ENCODE measurements around the gene SUB1.

DNA sequence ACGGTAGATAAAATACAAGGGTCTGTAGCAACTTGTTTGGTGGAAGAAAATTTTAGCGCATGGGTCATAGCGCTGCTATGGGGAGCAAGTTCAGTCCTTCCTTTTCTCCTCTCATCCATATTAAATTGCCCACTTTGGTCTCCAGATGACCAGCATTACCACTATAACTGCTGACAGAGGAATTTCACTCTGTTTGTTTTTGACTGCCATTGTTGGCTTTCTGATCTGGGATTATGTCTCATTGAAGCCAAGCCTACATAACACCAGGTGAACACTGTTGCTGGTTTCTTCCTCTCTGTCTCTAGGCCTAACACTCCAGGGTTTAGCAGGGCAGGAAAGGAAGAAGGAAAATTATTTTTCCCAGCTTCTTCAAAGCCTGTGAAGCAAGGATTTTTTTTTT, 6.6 kb upstream of the SUB1 start:
- TF ChIP-seq, protein P1, sequence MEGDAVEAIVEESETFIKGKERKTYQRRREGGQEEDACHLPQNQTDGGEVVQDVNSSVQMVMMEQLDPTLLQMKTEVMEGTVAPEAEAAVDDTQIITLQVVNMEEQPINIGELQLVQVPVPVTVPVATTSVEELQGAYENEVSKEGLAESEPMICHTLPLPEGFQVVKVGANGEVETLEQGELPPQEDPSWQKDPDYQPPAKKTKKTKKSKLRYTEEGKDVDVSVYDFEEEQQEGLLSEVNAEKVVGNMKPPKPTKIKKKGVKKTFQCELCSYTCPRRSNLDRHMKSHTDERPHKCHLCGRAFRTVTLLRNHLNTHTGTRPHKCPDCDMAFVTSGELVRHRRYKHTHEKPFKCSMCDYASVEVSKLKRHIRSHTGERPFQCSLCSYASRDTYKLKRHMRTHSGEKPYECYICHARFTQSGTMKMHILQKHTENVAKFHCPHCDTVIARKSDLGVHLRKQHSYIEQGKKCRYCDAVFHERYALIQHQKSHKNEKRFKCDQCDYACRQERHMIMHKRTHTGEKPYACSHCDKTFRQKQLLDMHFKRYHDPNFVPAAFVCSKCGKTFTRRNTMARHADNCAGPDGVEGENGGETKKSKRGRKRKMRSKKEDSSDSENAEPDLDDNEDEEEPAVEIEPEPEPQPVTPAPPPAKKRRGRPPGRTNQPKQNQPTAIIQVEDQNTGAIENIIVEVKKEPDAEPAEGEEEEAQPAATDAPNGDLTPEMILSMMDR (IDR thresholded peaks at IDR 0.05): no peak
- no peak for TF ChIP-seq POLR2A (IDR thresholded peaks at IDR 0.05)

All from uterus (tissue), 2 donors.